Non-pigmented ciliary epithelial cell (primary cell): ENCODE results near the gene DNMT3L.
"Not testable (repeated sequence)": the region's sequence is repeated elsewhere in the genome, so short reads cannot be mapped to it uniquely, and the experiment has no call there.

Experiments
- DNase-seq: peaks from one replicate; pipeline ENCODE4 v3.0.0-alpha.2; 2010; ENCODE audit warnings: low read depth

DNMT3L gene

GRCh38 chr21:44294391-44295162 lies 32.9 kb upstream of the DNMT3L start:
- no peak for DNase-seq

- no peak for DNase-seq
Measured at GRCh38 chr21:44293551-44294231, 32.0 kb upstream of the DNMT3L start.

DNA sequence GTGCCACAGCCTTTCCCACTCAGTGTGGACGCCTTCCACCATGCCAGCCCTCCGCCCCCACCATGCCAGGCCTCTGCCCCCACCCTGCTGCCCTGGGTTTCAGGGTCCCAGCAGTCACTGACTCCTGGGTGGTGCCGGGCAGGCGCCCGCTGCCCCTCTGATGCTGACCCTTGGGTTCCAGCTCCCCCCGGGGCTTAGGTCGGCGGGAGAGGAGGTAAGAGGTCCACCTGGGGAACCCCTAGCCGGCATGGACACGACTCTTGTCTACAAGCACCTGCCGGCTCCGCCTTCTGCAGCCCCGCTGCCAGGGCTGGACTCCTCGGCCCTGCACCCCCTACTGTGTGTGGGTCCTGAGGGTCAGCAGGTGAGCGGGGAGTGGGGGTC lies 31.1 kb upstream of the DNMT3L start:
- no peak for DNase-seq

DNA sequence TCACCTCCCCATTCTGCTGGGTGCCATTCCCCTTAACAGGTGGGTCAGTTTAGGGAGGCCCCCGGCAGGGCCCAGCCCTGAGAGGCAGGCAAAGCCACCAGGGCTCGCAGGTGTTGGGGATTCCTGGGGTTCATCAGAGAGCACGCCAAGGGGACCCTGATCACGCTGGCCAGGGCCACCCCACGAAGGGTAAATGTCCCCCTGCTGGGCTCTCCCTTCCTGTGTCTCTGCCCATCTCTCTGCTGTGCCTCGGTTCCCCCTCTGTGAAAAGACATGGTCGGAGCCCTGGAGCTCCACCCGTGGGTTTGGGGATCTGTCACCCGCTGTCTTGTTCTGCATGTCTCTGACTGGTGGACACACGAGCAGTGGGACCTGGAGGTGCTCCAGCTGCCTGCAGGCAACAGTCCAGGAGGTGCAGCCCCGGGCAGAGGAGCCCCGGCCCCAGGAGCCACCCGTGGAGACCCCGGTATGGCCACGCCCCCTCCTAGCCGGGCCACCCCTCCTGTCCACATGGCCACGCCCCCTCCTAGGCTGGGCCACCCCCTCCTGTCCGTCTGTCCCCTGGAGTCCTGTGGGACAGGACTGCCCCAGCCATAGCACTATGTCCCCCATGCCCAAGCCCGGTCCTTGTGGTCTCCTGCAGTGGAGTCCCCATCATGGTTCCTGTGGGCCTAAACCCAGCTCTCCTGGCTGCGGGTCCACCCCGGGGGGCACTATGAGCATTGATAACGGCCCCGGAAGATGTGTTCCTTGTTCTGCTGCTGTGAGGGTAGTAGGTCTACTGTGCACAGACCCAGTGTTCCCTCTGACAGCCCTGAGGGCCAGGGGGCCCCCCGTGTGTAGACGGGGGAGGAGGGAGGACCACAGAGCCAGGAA lies 30.5 kb upstream of the DNMT3L start:
- no peak for DNase-seq

GRCh38 chr21:44291078-44291935 lies 29.6 kb upstream of the DNMT3L start:
- DNase-seq = no peak

GRCh38 chr21:44290327-44291077 lies 28.8 kb upstream of the DNMT3L start:
- no peak for DNase-seq

DNA sequence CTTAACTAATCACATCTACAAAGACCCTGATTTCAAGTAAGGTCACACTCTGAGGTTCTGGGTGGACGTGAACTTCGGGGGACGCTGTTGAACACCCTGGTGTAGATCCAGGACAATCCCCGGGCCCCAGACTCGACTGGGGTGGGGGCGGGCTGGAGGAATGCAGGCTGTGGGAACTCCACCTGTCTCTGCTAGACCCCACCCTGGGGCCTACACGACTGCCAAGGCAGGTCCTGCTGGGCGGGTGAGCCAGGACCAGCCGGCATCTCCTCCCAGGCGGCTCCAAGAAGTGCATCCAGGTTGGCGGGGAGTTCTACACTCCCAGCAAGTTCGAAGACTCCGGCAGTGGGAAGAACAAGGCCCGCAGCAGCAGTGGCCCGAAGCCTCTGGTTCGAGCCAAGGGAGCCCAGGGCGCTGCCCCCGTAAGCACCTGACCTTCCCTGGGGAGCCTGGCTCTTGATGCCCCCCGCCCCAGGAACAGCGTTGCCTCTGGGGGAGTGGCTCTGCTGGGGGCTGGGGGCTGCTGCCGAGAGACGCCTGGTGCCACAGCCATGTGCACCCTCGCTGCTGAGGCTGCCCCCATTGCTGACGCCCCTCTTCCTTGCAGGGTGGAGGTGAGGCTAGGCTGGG lies 27.8 kb upstream of the DNMT3L start:
- DNase-seq = no peak

- no peak for DNase-seq
Measured at GRCh38 chr21:44288251-44289110, 26.8 kb upstream of the DNMT3L start.

GRCh38 chr21:44286716-44287632 lies 25.3 kb upstream of the DNMT3L start:
- DNase-seq = no peak

DNA sequence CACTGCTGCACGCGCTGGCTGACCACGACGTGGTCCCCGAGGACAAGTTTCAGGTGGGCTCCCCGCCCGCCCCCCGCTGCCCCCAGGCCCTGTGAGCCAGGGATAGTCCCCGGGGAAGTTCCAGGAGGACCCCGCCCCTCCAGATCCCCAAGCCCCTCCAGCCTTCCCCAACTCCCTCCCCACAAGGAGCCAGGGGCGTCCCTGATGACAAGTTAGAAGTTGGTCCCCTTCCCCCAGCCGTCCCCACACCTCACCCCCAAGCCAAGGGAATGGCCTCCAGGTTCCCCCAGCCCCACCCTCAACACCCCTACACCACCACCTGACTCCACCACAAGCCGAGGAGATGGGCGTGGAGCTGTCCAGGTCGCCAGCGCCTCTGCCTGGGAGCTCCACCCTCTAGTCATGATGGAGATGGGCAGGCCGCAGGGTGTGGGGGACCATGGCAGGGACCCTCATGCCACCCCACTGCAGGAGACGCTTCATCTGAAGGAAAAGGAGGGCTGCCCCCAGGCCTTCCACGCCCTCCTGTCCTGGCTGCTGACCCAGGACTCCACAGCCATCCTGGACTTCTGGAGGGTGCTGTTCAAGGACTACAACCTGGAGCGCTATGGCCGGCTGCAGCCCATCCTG lies 24.5 kb upstream of the DNMT3L start:
- no peak for DNase-seq

- DNase-seq = no peak
Measured at GRCh38 chr21:44285138-44285992, 23.7 kb upstream of the DNMT3L start, which contains the start of gene AIRE. Gene AIRE (plus strand): TSS chr21:44285876. CDS start chr21:44286007, 131 bp downstream.

DNA sequence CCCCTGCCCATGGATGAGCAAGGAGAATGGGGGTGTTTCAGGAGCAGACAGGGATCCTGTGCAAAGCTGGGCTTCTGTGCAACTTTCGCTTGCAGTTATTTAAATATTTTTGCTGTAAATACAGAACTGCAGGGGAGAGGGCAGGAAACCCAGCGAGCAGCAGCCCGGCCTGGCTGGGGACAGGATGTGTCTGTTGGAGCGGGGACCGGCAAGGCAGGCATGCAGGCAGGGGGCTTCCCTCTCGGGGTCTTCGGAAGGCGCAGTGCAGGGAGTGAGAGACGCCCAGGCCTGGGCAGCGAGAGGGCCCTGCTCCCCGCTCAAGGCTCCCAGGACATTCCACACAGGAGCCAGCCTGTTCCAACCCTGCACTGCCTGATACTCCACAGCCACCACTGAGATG lies 22.3 kb upstream of the DNMT3L start:
- no peak for DNase-seq

GRCh38 chr21:44283211-44283785 lies 21.6 kb upstream of the DNMT3L start:
- DNase-seq = not testable (repeated sequence)

DNA sequence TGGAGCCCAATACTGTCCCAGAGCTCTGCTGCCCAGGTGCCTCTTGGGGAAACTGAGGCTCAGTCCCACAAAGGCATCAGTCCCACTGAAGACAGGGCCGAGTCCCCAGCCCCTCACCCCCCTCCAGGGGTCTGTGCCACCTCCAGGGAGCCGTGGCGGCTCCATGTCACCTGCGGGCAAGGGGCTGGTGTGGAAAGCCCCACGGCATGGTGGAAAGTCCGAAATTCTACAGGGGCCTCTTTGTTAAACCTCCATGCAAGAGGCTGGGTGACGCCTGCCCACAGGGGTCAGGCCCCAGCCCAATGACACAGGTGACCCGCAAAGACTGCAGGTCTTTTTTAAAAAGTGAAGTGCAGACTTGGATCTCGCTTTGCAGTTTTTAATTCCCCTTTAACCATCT lies 20.7 kb upstream of the DNMT3L start:
- DNase-seq = no peak

DNA sequence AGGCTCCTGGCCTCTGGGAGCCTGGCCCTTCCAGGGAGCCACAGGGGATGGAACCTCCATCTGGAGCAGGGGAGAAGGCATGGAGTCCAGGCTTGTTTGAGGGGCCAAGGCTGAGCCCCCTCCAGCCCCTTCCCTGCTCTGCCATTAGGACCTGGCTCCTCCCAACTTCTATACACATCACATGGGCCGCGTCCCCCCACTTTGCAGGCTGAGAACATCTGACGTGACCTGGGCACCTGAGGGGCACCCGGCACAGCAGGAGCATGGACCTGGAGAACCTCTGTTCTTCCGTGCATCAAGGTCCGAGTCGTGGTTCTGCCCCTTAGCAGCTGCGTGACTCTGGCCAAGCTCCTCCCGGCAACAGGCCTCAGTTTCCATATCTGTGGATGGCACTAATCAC lies 20.1 kb upstream of the DNMT3L start:
- no peak for DNase-seq
